Cardiac fibroblast (primary cell): ENCODE data around the gene FTCDNL1.

Source experiments
- DNase-seq, 2 donors: peaks; one replicate each; pipeline versions ENCODE4 v3.0.0 to v3.0.0-alpha.2; 2010; ENCODE audit warnings: low read depth in 2 of 2
- H3K4me3 ChIP-seq, 2 donors: replicated peaks in 1 of 2; 1 replicate in 1 of 2; 2 replicates in 1 of 2; pipeline ENCODE4 v1.5.1; 2011; ENCODE audit warnings: low read depth in 2 of 2, low read length in 2 of 2, mild to moderate bottlenecking in 2 of 2, moderate library complexity in 1 of 2
- CTCF ChIP-seq: IDR thresholded peaks from one replicate; pipeline ENCODE4 v1.5.1; 2011; ENCODE audit warnings: low read depth, mild to moderate bottlenecking, low read length, inconsistent platforms

Gene FTCDNL1

DNA sequence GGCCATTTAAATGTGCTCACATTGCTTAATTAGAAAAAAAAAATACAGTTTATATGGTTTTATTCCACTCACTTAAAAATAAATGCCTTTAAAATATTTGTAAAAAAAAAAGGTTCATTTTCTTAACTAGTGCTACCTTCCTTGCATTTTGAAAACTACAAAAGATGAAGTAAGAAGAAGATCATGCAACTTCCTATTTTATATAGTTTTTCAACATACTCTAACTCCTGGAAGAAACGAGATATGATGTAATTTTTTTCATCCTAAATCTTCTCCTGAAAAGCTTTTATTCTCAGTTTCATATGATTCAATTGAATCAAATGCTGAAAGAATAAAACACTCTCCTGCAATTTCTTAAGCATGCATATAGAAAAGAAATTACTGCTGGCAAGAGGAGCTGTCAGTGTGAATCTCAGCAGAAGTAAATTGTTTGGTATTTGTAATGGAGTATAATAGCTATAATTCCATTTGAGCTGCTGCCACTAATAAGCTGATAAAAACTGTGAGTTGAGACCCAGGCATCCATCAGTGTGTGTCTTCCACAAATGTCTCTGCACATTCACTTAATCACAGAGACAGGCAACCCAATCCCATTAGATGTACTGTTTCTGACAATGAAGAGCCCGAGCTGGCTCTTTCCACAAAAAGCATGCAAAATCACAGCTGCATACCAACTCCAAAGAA, 3.7 kb downstream of the FTCDNL1 start:
- TF ChIP-seq CTCF, result no peak
- no peak for DNase-seq

GRCh38 chr2:199842631-199843395, 8.2 kb downstream of the FTCDNL1 start:
- no peak for TF ChIP-seq CTCF
- no peak for DNase-seq
- no peak overlapping the region for H3K4me3 ChIP-seq

More for the DNA sequence above, 3.7 kb downstream of the FTCDNL1 start:
- no peak overlapping the region for H3K4me3 ChIP-seq

DNA sequence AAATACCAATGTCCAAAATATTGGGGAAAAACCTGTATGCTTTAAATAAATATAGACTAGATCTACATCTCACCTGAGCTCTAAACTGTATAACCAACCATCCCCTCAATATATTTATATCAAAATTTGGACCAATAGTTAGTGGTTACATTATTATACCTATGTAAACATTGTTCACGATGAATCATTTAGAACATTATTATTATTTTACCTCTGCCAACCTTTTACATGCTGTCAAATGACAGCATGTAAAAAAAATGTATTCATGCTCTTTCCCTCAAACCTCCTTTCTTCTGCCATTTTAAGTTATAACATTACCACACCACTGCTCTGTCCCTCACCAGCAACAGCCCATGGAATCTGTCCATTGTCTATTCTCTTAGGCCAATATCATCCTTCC, 9.6 kb downstream of the FTCDNL1 start:
- TF ChIP-seq CTCF, result no peak
- DNase-seq, result no peak
- H3K4me3 ChIP-seq, result no peak overlapping the region

GRCh38 chr2:199838399-199838798, 12.6 kb downstream of the FTCDNL1 start:
- DNase-seq, result no peak
- H3K4me3 ChIP-seq, result no peak overlapping the region
- no peak for TF ChIP-seq CTCF

DNA sequence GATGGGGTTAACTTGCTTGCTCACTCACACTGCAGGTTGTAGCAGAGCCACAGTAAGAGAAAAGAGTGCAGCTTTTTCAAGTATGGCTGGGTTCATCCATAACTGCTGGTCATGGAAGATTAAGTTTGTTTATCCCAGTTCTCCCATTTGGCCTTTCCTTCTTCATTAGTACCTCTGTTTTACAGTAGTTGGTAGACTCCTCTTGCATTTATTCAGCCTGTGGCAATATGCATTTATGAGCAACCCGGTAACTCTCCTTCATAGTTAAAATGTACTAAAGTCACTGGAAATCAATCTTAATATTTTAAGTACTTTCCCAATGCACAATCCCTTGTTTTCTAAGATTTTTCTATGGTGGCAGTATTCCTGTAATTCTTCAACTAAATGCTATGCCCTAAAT, 14.0 kb downstream of the FTCDNL1 start:
- no peak for TF ChIP-seq CTCF
- DNase-seq, result no peak
- no peak overlapping the region for H3K4me3 ChIP-seq

DNA sequence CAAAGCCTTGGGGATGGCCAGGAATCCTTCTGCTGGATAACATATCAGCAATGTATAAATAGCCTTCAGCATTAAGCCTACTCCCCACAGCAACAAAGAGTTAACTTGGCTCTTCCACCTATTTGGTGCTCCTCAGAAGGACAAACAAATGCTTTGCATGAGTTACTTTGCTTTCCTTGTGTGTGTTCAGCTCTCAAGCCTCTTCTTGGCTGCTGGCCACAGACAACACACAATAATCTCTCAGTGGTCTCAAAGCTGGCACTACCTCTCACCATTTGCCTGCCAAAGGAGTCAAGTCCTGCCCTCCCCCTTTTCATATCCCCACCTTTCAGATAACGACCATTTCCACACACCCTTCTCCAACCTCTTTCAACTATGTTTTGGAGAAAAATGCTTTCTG, 17.5 kb downstream of the FTCDNL1 start:
- TF ChIP-seq CTCF, result no peak
- H3K4me3 ChIP-seq, result no peak overlapping the region
- DNase-seq, result no peak
